BJ (cell line): Measurements from ENCODE around the gene MMS19. TPM values are rescaled to one million over a fixed set of nuclear protein-coding genes. Genes with fewer than 3 reads are reported as not detected.
A peak's percentile ranks its signal among the peaks of the same experiment; 100 is the strongest.

Source experiments
- CTCF ChIA-PET: fragments of 350-600 bp; formaldehyde crosslinking; extraction: SDS; loops from one replicate; lab custom pipeline; 2021; ENCODE audit warnings: antibody characterized with exemption, inconsistent platforms; lab: Yijun Ruan, JAX
- POLR2A ChIA-PET: fragments of 300-600 bp; sonication (Branson Sonifier 250); formaldehyde crosslinking; extraction: SDS; loops from one replicate; lab custom pipeline; 2021; ENCODE audit warnings: antibody characterized with exemption; lab: Charles Lee
- DNase-seq: peaks from one replicate; pipeline ENCODE4 v3.0.0-alpha.2; 2011; ENCODE audit warnings: low read depth
- H3K27me3 ChIP-seq: 2 replicates; pipeline ENCODE4 v1.6.0; 2011; ENCODE audit warnings: low read length; ENCODE audit not compliant: control insufficient read depth, insufficient read depth
- H3K36me3 ChIP-seq: 2 replicates; pipeline ENCODE4 v1.5.1; 2011; ENCODE audit warnings: low read length; ENCODE audit not compliant: control insufficient read depth, insufficient read depth
- H3K4me3 ChIP-seq: 2 replicates; pipeline ENCODE4 v1.5.1; 2011; ENCODE audit warnings: low read depth, mild to moderate bottlenecking, control low read depth, low read length
- CTCF ChIP-seq: IDR thresholded peaks from 2 replicates; pipeline ENCODE4 v1.5.1; 2011; ENCODE audit warnings: low read depth, mild to moderate bottlenecking, control low read depth, inconsistent platforms, low read length, moderate library complexity; ENCODE audit not compliant: insufficient read depth
- polyA plus RNA-seq: library from polyadenylated mRNA; depleted of rRNA; stranded (reverse); fragments of >200 nt; gene quantifications from 2 replicates; pipeline ENCODE4 v1.2.3, GENCODE V29; 2011

The MMS19 gene
- polyA plus RNA-seq, 1 experiment: 97.5 TPM

- Histone ChIP-seq H3K4me3 (no peak overlapping the region), H3K27me3 (no peaks in the 10 kb centered on the region), H3K36me3 (no peaks in the 10 kb centered on the region; the same call in 1 of the 2 replicates)
- ChIA-PET POLR2A (no interaction called here), CTCF (interaction anchor here (1.1 to 1.3 kb wide), 2 partner anchors 12 to 51 kb away, joined by 4 read pairs; no protein-coding TSS in a partner anchor)
- DNase-seq: no peak
- no peak for TF ChIP-seq CTCF
Measured at GRCh38 chr10:97502916-97503315, 4.7 kb upstream of the MMS19 start.

GRCh38 chr10:97500297-97500575 is 2.0 kb upstream of the MMS19 start:
- POLR2A ChIA-PET: interaction anchor here (0.6 kb wide), 1 partner anchor 266 kb away, joined by 3 read pairs; no protein-coding TSS in a partner anchor
- H3K4me3 ChIP-seq: peak overlapping the region; percentile 74
- CTCF ChIA-PET: interaction anchor here (0.7 to 2.4 kb wide), 6 partner anchors 22 to 72 kb away, joined by 3 to 19 read pairs (median 7); partner anchors contain the start of gene ANKRD2
- DNase-seq: no peak
- no peaks in the 10 kb centered on the region; the same call in 1 of the 2 replicates for H3K36me3 ChIP-seq
- H3K27me3 ChIP-seq: no peaks in the 10 kb centered on the region
- TF ChIP-seq CTCF: no peak

- DNase-seq: no peak
- no peak for TF ChIP-seq CTCF
- ChIA-PET POLR2A (interaction anchor here (0.6 to 1.1 kb wide), 2 partner anchors 39 to 82 kb away, joined by 3 to 7 read pairs; no protein-coding TSS in a partner anchor), CTCF (interaction anchor here (0.7 to 2.4 kb wide), 10 partner anchors 21 to 113 kb away, joined by 3 to 19 read pairs (median 3); partner anchors contain the start of gene ANKRD2)
- H3K4me3 ChIP-seq: peak overlapping the region; percentile 74
- H3K36me3 ChIP-seq: peaks cover 1% of the 10 kb centered on the region; the same call in 1 of the 2 replicates
- no peaks in the 10 kb centered on the region for H3K27me3 ChIP-seq
Measured at GRCh38 chr10:97499561-97500296, 1.5 kb upstream of the MMS19 start.

- Histone ChIP-seq H3K36me3 (peaks cover 1% of the 10 kb centered on the region; the same call in 1 of the 2 replicates), H3K4me3 (peak within 1 kb of the TSS; percentile 74), H3K27me3 (no peaks in the 10 kb centered on the region)
- DNase-seq: no peak
- CTCF ChIA-PET: interaction anchor here (0.6 to 2.4 kb wide), 10 partner anchors 22 to 851 kb away, joined by 3 to 19 read pairs (median 3); partner anchors contain the start of gene ANKRD2
- POLR2A ChIA-PET: interaction anchor here (0.6 to 1.1 kb wide), 4 partner anchors 34 to 83 kb away, joined by 3 to 9 read pairs (median 7); no protein-coding TSS in a partner anchor
- no peak for TF ChIP-seq CTCF
Measured at GRCh38 chr10:97498841-97499560, 779 bp upstream of the MMS19 start, which contains the start of gene UBTD1. UBTD1 (plus strand) TSS chr10:97498924; CDS start chr10:97499204, 280 bp downstream.

- no peaks in the 10 kb centered on the region for H3K27me3 ChIP-seq
- H3K36me3 ChIP-seq: peaks cover 1% of the 10 kb centered on the region; the same call in 1 of the 2 replicates
- ChIA-PET CTCF (interaction anchor here (0.8 to 1.0 kb wide), 2 partner anchors 34 to 56 kb away, joined by 3 read pairs; no protein-coding TSS in a partner anchor), POLR2A (interaction anchor here (0.6 to 1.0 kb wide), 2 partner anchors 9 to 33 kb away, joined by 3 to 5 read pairs; no protein-coding TSS in a partner anchor)
- peak overlapping the region; percentile 74 for H3K4me3 ChIP-seq
- no peak for DNase-seq
- TF ChIP-seq CTCF: no peak
Measured at GRCh38 chr10:97497572-97498075, 598 bp downstream of the MMS19 start.
